Epidermal melanocyte (primary cell): ENCODE measurements around the gene AURKA.
"Not testable (repeated sequence)": the region's sequence is repeated elsewhere in the genome, so short reads cannot be mapped to it uniquely, and the experiment has no call there.

Source experiments
- DNase-seq: peaks from one replicate; pipeline ENCODE4 v3.0.0; 2011; ENCODE audit warnings: low spot score; ENCODE audit not compliant: insufficient read length

AURKA gene

DNA sequence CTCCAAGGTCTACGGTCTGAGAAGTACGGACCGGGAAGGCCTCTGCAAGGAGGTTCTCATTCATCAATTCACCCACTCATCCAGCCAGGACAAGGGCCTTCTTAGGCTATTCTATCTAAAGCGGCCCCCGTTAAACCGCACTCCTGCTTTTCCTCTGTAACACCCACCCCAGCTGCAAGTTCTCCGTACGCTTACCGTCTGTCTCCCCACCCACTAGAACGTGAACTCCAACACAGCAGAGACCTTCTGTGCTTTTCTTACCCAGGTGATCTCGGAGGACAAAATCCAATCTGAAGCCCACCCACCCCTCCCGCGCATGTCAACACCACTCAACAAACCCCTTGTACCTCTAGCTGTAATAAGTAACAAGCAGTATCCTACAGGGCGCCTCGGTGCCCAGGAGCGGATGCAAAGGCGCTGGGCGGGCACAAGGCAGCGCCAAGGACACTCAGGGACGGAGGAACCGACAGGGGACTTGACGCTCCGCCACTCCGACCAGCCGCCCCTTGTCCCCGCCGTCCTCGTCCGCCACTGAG is 351 bp downstream of the AURKA start:
- DNase-seq, result no peak

DNA sequence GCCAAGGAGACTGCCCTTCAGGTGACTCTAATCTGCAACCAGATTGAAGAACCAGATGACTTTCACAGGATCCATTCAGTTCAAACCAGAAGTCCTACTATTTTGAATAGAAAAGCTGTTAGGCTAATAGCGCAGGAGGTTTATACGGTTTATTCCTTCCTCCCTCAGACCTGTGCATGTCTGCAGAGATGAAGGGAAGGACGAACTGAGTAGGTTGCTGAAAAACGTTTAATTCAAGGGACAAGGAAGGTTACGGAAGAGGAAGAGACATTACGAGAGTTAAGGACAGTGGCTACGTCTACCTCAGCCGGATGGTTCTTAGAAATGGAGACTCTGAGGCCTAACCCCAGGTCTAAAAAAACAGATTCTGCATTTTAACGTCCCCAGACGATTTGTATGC is 978 bp downstream of the AURKA start:
- DNase-seq, result no peak

- not testable (repeated sequence) for DNase-seq
Observed at GRCh38 chr20:56390396-56390795, 1.6 kb downstream of the AURKA start.

DNA sequence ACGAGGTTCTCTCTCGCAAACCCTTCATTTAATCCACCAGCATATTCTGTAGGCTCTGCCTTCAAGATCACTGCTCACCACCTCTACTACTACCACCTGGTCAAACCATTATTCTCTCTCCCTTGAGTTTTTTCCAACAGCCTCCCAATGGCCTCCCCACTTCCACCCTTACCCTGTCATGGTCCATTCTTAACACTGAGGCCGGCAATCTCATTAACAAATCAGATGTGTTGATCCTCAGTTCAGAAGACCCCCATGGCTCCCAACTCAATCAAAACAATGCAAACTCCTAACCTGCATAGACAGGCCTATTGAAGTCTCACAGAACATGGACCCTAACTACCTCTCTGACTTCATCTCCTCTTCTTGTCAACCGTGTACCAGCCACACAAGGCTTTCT is 2.2 kb downstream of the AURKA start:
- no peak for DNase-seq

- no peak for DNase-seq
Observed at GRCh38 chr20:56388882-56389281, 3.1 kb downstream of the AURKA start.

DNA sequence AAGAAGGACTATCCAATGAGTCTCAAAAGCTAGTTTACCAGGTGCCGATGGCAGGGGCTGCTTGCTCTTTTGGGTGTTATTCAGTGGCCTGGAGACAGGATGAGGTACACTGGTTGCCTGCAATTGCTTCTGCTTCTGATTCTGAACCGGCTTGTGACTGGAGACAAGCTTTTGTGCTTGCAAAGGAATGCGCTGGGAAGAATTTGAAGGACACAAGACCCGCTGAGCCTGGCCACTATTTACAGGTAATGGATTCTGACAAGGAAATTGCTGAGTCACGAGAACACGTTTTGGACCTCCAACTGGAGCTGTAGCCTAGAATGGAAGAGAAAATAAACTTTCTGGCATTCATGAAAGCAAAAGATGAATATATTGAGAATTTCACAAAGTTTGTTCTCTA is 5.8 kb downstream of the AURKA start:
- DNase-seq, result no peak

GRCh38 chr20:56385130-56385529 is 6.9 kb downstream of the AURKA start:
- DNase-seq, result no peak

- no peak for DNase-seq
Observed at GRCh38 chr20:56383334-56383733, 8.7 kb downstream of the AURKA start.

DNA sequence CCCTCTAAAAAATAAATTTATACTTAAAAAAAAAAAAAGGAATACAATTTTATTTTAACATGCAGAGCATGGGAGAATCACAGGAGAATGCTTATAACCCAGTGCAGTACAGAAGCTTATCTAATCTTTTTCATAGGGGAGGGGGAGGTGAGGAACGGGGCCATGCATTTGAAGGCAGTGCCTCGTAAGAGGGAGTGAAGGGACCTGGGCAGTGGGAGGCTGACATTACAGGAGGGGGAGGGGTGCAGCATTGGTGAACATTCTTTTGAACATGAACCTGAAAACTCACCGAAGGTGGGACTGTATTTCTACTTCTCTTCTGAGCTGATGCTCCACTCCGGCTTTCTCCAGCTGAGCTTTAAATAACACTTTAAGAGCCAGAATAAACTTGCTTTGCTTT is 9.3 kb downstream of the AURKA start:
- DNase-seq, result no peak

GRCh38 chr20:56381501-56381900 is 10.5 kb downstream of the AURKA start:
- DNase-seq, result no peak

GRCh38 chr20:56380375-56380774 is 11.6 kb downstream of the AURKA start:
- DNase-seq, result no peak

DNA sequence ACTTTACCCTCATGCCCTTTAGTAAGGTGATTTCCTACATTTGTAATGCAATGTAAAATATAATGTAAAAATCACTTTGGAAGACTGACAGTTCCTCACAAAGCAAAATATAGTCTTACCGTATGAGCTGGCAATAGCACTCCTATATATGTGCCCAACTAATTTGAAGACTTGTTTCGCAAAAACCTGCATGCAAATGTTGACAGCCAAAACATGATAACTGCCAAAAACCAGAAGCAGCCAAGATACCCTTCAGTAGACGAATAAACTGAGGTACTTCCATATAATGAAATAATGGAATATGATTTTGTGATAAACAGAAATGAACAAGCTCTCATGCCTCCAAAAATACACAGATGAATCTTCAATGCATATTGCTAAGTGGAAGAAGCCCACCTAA is 13.6 kb downstream of the AURKA start:
- DNase-seq, result no peak

GRCh38 chr20:56376331-56376730 is 15.7 kb downstream of the AURKA start:
- no peak for DNase-seq

DNA sequence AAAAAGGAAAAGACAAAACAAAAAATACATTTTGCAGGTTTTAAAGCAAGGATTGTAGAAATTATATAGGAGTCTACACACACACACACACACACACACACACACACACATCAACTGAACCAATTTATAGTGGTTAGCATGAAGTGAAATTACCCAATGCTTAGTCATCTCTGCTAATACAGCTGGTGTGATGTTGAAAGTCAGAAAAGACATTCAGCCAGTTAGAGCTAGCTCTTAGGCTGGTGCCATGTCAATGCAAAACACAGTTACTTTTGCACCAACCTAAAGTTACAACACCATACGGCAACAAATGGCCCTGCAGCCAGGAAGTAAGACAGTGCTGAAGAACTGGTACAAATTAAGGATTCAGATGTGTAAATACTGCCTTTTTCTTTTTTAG is 18.1 kb downstream of the AURKA start:
- DNase-seq, result peak; percentile 45

DNA sequence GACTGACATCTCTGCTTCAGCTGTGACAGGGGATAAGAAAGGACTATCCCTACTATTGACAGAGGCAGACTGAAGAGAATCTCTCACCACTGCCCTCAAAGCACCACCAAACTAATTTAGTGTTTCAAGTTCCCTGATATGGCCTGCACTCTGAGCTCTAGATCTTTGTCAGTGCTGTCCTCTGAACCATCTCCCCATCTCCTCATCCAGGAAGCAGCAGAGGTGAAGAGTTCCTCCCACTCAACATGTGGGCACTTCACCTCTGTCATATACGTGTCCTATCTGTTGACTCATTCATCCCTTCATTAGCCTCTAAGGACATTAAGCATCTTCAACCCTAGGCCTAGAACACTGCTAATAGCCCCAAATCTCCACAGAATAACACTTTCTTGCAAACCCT is 19.2 kb downstream of the AURKA start:
- DNase-seq, result no peak

DNA sequence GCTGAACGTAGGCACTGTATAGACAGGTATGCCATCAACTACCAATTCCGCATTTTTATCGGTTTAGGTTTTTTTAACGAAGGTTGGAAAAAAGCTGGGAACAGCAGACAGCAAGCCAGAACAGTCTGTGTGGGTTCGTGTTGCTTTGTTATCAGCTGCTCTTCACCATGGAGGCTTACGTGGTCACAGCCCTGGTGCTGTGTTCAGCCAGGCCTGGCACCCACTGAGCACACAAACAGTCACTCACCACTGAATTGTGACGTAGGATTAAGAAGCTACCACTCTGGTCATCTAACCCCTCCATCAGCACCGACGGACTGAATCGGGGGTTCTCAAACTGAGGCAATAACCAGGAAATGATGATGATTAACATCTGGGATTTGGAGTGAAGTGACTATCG is 20.0 kb downstream of the AURKA start:
- DNase-seq, result no peak

- no peak for DNase-seq
Observed at GRCh38 chr20:56369179-56369578, 22.8 kb downstream of the AURKA start.

DNA sequence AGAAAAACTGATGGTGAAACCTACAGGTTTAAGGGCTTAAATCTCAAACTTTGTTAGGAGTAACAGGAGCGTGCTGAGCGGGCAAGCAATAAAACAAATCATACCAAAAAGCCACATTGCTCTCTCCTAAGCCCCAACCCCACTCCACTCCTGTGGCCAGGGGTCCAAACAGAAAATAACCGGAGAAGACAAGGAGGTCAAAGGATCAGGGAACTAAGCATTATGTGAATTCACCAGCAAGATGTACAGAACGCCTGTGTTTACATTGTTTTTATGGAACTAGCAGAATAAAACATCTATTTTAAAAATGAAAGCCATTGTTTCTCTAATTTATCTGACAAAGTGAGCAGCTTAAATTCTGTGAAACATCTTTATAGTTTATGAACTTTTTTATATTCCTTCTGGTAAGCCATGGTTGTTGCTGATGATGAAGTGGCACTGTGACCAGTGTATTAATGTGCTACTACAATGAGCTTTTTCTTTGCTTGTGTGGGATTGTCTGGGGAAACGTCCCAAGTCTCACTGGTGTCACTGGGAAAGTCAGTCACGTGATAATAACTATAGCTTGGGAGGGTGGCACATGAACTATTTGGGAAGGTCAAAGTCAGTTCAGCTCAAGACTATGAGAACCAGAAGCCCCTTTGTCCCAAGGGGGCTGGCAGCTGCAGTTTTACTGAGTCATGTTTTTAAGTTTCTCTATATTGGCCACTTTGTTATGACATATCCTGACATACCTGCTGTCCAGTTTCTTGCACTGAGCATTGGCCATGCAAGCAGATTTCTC is 23.5 kb downstream of the AURKA start:
- DNase-seq, result no peak

GRCh38 chr20:56363491-56363890 is 28.5 kb downstream of the AURKA start:
- DNase-seq, result no peak

GRCh38 chr20:56362833-56363413 is 29.1 kb downstream of the AURKA start:
- DNase-seq, result no peak

DNA sequence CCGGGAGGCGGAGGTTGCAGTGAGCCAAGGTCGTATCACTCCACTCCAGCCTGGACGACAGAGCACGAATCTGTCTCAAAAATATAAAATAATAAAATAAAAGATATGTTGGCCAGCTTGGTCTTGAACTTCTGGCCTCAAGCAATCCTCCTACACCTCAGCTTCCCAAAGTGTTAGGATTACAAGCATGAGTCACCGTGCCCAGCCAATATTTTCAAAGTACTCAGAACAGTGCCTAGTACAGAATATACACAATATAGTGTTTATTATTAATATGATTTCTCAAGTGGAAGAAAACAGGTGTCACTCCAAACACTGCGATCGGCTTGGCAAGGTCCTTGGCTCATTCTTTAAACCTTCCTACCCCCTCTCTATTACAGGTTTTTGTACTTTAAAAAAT is 30.1 kb downstream of the AURKA start:
- no peak for DNase-seq

GRCh38 chr20:56360908-56361205 is 31.2 kb downstream of the AURKA start:
- DNase-seq, result no peak
